Measurements from ENCODE around the gene PCDHAC1.

DNA sequence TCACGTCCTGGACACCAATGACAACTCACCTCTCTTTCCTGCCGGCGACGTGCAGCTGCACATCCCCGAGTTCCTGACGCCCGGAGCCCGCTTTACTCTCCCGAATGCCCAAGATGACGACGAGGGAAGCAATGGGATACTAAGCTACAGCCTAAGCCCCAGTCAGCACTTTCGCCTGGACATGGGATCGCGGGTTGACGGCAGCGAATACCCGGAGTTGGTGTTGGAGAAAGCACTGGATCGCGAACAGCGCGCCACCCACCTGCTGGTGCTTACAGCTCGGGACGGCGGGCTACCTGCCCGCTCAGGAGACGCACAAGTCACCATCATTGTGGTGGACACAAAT is 1.1 kb downstream of the PCDHAC1 start:
- TF ChIP-seq CTCF (conservative IDR thresholded peaks at IDR 0.05 in 1 of 2, IDR thresholded peaks at IDR 0.05 in 1 of 2; ENCODE audit: extremely low read depth in 1 of 2, insufficient read depth in 1 of 2, low read depth in 1 of 2, low read length in 2 of 2) (no peak), EZH2 (IDR thresholded peaks at IDR 0.05; ENCODE audit: borderline replicate concordance, low read length) (no peak)
